Measurements from ENCODE around the gene SUMO1.
"Not testable (repeated sequence)": the region's sequence is repeated elsewhere in the genome, so short reads cannot be mapped to it uniquely, and the experiment has no call there.

The SUMO1 gene

DNA sequence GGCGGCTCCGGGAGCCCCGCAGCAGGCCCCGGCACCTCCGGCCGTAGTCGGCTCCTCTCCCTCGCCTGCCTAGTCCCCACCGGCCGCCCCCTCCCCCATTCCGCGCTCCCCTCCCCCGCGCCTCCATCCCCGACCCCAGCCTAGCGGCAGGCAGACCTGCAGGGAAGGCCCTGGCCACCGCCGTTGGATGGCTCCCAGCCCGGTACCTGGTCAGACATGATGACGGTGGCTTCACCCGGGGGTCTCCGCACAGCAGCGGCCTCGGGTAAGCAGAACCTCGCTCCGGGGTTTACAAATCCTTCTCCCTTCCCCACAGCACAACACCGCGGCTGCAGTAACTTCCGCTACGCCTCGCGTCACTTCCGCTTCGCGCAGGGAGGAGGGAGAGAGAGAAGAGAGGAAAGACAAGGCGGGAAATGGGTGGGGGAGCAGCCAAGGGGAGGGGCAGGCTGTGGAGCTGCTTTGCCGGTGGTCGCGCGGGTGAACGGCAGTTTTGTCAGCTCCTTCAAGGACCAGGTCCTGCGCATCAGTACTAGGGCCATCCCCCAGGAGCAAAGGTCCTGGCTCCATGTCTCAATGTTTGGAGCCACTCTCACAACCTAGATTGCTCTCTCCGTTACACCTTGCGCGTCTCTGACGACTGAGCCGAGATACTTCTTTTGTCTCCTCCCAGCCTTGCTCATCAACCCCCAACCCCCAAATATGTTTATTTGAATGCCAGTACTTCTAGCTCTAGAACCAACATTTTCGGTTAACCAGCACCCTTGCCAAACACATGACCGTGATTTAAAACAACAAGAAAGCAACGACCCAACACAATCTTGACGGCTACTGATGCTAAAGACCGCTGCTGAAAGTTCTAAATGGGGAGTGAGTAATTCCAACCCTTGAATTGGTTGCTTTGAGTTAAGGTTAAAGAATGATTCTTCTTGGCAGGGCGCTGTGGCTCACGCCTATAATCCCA is at the start of gene SUMO1:
Gene SUMO1, minus strand, starts transcription at position 364 of the 964 bp plus-strand sequence. Its CDS starts 146 bp downstream, at position 218.
- DNase-seq (ENCODE audit: low read depth), result peak; percentile 88

GRCh38 chr2:202286595-202286994 is 48.2 kb upstream of the SUMO1 start:
- DNase-seq (ENCODE audit: low read depth), result no peak

DNA sequence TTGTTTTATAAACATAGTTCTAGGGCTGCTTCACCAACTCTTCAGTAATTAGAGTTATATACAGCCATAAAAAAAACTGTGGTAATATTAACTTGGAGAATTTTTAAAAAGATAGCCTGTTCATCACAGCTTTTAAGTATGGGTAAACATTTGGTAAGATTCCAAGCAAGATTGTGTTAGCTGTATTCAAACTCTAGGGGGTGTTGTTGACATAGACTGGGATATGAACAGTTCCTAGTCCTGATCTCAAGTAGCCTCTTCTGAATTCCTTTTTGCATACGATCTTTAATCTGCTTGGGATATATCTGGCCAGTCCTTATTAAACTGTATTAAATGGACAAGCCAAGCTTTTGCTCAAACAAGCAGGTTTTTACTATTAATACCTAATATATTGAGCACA is 40.5 kb upstream of the SUMO1 start:
- DNase-seq (ENCODE audit: low read depth), result no peak

DNA sequence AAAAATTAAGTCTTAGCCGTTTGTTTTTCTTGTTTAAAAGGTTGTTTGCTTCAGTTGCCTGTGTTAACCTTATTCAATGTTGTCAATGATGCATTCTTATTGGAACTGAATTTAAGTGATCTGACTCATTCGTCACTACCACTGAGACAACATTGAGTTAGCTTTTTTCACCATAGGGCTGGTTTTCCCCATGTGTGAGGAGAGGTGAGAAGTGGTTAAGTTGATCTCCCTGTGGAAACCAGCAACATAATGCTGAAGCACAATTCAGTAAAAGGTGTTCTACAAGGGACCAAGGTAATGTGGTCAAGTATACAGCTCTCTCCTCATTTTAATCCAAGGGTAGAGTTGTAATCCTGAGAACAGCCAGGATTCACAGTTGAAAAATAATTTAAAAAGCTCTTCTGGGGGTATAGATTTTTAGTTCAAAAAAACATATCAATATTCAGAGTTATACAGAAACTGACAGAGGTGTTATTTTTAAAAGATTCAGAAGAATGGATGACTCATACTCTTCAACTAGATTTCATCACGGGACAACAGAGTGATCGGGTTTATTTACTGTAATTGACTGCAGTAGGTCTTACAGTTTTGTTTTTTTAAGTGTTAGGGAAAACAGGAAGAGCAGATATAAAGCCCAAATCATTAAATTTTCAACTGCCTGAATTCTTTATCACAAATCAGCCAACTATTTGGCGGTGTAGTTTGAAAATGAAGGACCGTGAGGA is 39.8 kb upstream of the SUMO1 start:
- no peak for DNase-seq (ENCODE audit: low read depth)

GRCh38 chr2:202276078-202276720 is 37.8 kb upstream of the SUMO1 start:
- not testable (repeated sequence) for DNase-seq (ENCODE audit: low read depth)

- no peak for DNase-seq (ENCODE audit: low read depth)
Measured at GRCh38 chr2:202270487-202270886, 32.1 kb upstream of the SUMO1 start.

- DNase-seq (ENCODE audit: low read depth), result no peak
Measured at GRCh38 chr2:202269585-202269984, 31.2 kb upstream of the SUMO1 start.

DNA sequence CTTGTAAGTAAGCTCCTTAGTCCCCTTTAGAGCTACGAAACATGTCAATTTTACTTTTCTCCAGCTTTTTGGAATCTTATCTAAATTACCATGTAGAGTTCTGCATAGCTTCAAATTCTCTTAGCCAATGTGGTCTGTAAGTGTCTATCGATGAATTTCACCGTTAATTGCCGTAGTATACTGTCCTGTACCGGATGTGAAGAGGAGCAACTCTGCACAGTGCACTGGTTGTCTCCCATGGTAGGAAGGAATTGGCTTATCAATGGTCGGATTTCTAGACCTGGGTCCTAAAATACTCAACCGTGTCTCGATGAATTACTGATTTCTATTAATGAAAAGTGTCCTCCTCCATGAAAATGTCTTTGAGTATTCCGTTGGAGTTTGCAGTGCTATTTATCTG is 29.1 kb upstream of the SUMO1 start:
- no peak for DNase-seq (ENCODE audit: low read depth)

DNA sequence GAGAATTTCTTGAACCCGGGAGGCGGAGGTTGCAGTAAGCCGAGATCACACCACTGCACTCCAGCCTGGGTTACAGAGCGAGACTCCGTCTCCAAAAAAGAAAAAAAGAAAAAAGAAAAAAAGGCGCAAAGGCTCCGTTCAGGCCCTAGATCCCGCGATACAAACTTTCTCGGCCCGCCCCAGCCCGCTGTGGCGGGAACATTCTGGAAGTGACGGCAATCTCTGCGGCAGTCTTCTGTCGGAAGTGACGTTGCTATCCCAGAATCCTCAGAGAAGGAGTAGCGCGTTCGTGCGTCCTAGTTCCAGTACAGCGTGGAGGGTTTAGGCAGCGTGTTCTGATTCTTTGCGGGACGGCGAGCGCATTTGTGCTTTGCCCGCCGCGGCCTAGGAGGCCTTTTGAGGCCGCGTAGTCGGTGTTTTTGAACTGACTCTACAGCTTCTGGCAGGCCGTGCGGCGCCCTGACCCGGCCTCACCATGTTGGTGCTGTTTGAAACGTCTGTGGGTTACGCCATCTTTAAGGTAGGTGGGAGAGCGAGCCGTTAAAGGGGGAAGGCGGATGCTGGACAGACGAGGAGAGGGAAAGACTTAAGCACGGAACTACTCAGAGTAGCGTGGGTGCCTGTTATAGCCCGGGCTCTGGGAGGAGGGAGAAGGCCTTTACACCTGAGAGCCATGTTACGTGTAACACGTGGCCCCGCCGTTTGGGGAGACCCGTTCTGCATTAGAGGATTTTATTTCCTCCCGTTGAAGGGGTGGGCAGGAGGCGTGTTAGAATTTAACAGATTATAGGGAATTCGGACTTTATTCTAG is 27.3 kb upstream of the SUMO1 start, which contains the start of gene NOP58:
Gene NOP58, plus strand, starts transcription at position 297 of the 811 bp plus-strand sequence. Its CDS starts 179 bp downstream, at position 476.
- peak; percentile 88 for DNase-seq (ENCODE audit: low read depth)

DNA sequence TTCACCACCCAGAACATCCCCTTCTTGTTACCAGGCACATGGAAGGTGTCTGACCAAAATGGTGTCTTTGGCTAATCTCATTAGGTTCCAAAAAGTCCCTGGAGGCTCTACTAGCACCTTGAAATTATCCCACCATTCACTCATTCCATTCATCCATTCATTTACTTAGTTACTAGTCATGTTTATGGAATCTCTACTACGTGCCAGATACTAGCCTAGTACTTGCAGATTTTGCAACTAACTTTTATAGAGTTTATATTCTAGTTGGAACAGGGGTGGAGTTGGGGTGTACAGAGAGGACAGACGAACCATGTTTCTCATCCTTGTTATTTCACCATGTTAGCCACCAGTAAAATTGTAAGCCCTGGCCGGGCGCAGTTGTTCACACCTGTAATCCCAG is 23.1 kb upstream of the SUMO1 start:
- no peak for DNase-seq (ENCODE audit: low read depth)

GRCh38 chr2:202251494-202251893 is 13.1 kb upstream of the SUMO1 start:
- DNase-seq (ENCODE audit: low read depth), result no peak

- no peak for DNase-seq (ENCODE audit: low read depth)
Measured at GRCh38 chr2:202249521-202250253, 11.3 kb upstream of the SUMO1 start.

GRCh38 chr2:202247710-202248109 is 9.3 kb upstream of the SUMO1 start:
- DNase-seq (ENCODE audit: low read depth), result not testable (repeated sequence)

GRCh38 chr2:202237787-202238233 is 587 bp downstream of the SUMO1 start:
- peak; percentile 4 for DNase-seq (ENCODE audit: low read depth)

DNA sequence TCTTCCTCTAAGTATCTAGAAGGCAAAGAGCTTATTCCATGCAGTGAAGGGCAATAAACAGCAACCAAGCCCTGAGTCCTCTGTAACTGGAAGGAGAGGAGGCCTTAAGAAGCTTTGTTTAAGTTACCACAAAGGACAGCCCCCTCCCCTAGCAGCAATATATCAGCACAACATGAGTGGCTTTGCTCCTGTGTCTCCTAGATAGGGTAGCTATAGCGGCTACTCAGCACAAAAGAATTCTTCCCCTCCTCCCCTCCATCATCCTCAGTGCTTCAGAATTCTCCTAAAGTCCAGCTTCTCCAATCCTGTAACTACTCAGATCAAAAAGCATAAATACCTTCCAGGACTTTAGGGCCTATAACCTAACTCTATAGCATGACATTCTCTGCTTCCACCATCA is 16.5 kb downstream of the SUMO1 start:
- DNase-seq (ENCODE audit: low read depth), result no peak

DNA sequence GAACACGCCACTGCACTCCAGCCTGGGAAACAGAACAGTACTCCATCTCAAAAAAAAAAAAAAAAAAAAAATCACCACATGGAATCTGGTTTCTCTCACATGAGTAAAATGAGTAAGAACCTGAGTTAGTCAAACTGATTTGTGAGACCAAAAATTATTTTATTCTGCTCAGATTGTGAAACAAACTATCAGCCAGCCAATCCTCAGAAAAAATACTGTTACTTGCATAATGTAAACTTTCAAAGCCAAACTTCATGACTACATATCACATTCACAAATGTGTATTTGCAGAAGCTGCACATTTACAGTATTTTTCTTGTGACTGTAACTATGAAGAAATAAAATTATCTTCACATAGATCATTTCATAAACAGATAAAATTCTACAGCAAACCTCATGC is 23.2 kb downstream of the SUMO1 start:
- DNase-seq (ENCODE audit: low read depth), result no peak

DNA sequence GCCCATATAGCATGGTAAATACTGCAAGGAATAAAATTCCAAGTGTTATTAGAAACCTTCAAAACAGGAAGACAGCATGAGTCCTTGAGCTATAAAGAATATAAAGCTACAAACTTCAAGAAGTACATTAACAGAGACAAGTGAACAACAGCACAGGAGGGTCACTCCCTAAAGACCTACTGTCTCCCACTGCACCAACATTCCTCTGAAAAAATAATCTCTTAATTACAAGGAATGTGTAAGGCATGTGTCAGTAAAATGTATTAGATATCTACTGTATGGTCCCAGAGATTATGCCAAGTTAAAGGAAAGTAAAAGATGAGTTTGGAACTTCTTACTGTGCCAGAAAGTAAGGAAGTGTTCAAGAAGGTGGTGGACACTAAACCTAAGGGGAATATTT is 29.9 kb downstream of the SUMO1 start:
- DNase-seq (ENCODE audit: low read depth), result no peak

DNA sequence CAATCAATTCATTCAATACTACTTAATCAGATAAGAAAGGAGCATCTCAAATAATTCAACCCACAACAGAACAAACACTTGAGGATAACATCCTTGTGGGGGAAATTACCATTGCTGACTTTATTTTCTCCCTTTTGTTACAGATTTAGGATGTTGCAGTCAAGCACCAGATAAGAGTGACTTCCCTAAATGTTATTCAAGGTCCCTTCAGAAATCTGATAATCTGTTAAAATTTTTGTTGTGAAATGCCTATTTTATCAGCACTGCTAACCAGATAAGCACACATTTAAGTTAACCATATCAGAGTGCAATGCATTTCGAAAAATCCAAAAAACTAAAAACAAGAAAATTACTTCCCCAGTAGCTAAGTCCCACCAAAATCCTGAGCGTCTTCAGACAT is 33.5 kb downstream of the SUMO1 start:
- DNase-seq (ENCODE audit: low read depth), result no peak

DNA sequence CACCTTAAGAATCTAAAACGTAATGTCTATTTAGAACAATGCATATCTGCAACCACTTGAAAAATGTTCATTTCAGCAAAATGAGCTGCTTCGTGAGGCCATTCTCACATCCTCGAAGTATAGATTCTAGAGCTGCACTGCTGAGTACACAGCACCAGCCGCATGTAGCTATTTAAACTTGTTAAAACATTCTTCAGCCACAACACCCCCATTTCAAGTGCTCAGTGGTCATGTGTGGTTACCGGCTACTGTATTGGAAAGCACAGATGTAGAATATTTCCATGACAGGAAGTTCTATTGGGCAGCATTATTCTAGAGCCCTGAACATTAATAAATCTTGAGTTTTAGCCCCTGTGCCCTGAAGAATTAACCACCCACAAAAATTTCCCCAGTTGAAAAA is 35.0 kb downstream of the SUMO1 start:
- DNase-seq (ENCODE audit: low read depth), result no peak

- no peak for DNase-seq (ENCODE audit: low read depth)
Measured at GRCh38 chr2:202201220-202202160, 36.9 kb downstream of the SUMO1 start.
